Liver (tissue), 9 donors: ENCODE results near the gene SLC7A11. TPM values are rescaled to one million over a fixed set of nuclear protein-coding genes. Genes with fewer than 3 reads are reported as not detected.

Experiments
- DNase-seq: peaks from one replicate; pipeline ENCODE4 v3.0.0-alpha.2; 2017; ENCODE audit warnings: low spot score
- H3K27ac ChIP-seq, 2 donors: one replicate each; pipeline ENCODE4 v1.7.0; 2013; ENCODE audit warnings: inconsistent platforms in 2 of 2, low read length in 2 of 2, control low read depth in 1 of 2, low read depth in 1 of 2, mild to moderate bottlenecking in 1 of 2
- H3K27me3 ChIP-seq, 4 donors: one replicate each; pipeline versions ENCODE4 v1.6.1 to v1.7.0; 2013; ENCODE audit warnings: low read length in 3 of 4, inconsistent platforms in 1 of 4, mild to moderate bottlenecking in 1 of 4, moderate library complexity in 1 of 4; ENCODE audit not compliant: control insufficient read depth in 4 of 4, insufficient read depth in 4 of 4
- H3K36me3 ChIP-seq, 4 donors: one replicate each; pipeline versions ENCODE4 v1.6.1 to v1.7.0; 2013; ENCODE audit warnings: low read length in 3 of 4, mild to moderate bottlenecking in 3 of 4, low read depth in 1 of 4, moderate library complexity in 1 of 4; ENCODE audit not compliant: control insufficient read depth in 4 of 4, insufficient read depth in 3 of 4
- H3K4me1 ChIP-seq, 4 donors: one replicate each; pipeline versions ENCODE4 v1.6.1 to v1.7.0; 2013; ENCODE audit warnings: low read length in 3 of 4, mild to moderate bottlenecking in 3 of 4, moderate library complexity in 1 of 4; ENCODE audit not compliant: control insufficient read depth in 4 of 4, insufficient read depth in 4 of 4
- H3K4me3 ChIP-seq, 3 donors: one replicate each; pipeline versions ENCODE4 v1.6.1 to v1.7.0; 2013; ENCODE audit warnings: low read length in 3 of 3, control low read depth in 1 of 3, low read depth in 1 of 3, mild to moderate bottlenecking in 1 of 3
- H3K9ac ChIP-seq, 2 donors: one replicate each; pipeline ENCODE4 v1.7.0; 2013; ENCODE audit warnings: low read length in 2 of 2, mild to moderate bottlenecking in 2 of 2, moderate library complexity in 2 of 2, control low read depth in 1 of 2, low read depth in 1 of 2
- H3K9me3 ChIP-seq, 4 donors: one replicate each; pipeline versions ENCODE4 v1.6.1 to v1.7.0; 2013; ENCODE audit warnings: low read length in 3 of 4; ENCODE audit not compliant: control insufficient read depth in 4 of 4
- ATF3 ChIP-seq: IDR thresholded peaks from 2 replicates; pipeline ENCODE4 v1.6.1; 2016; ENCODE audit warnings: antibody characterized with exemption
- CTCF ChIP-seq: fragments of 150-350 bp; IDR thresholded peaks from 2 replicates; pipeline ENCODE4 v1.5.1; 2017; ENCODE audit warnings: improper control_type of control experiment, low read depth, low read length; ENCODE audit not compliant: missing input control
- EGR1 ChIP-seq, 2 donors: IDR thresholded peaks; 2 replicates each; pipeline ENCODE4 v1.6.1; 2016 to 2018; ENCODE audit warnings: antibody characterized with exemption in 2 of 2, low read depth in 2 of 2
- FOXA1 ChIP-seq: IDR thresholded peaks from 2 replicates; pipeline ENCODE4 v1.6.1; 2016; ENCODE audit warnings: antibody characterized with exemption
- FOXA2 ChIP-seq: IDR thresholded peaks from 2 replicates; pipeline ENCODE4 v1.6.1; 2016; ENCODE audit warnings: antibody characterized with exemption
- GABPA ChIP-seq, 2 donors: IDR thresholded peaks in 1 of 2; conservative IDR thresholded peaks in 1 of 2; 2 replicates each; pipeline ENCODE4 v1.6.1; 2016; ENCODE audit warnings: antibody characterized with exemption in 2 of 2, mild to moderate bottlenecking in 1 of 2, moderate library complexity in 1 of 2
- HNF4A ChIP-seq, 2 donors: conservative IDR thresholded peaks; 2 replicates each; pipeline ENCODE4 v1.6.1; 2016; ENCODE audit warnings: antibody characterized with exemption in 2 of 2, mild to moderate bottlenecking in 2 of 2
- HNF4G ChIP-seq: IDR thresholded peaks from 2 replicates; pipeline ENCODE4 v1.6.1; 2016; ENCODE audit warnings: antibody characterized with exemption
- JUND ChIP-seq, 2 donors: IDR thresholded peaks; 2 replicates each; pipeline ENCODE4 v1.6.1; 2016; ENCODE audit warnings: antibody characterized with exemption in 2 of 2
- MAX ChIP-seq: IDR thresholded peaks from 2 replicates; pipeline ENCODE4 v1.6.1; 2016; ENCODE audit warnings: antibody characterized with exemption
- NR2F2 ChIP-seq: IDR thresholded peaks from 2 replicates; pipeline ENCODE4 v1.6.1; 2016; ENCODE audit warnings: antibody characterized with exemption
- RAD21 ChIP-seq, 2 donors: IDR thresholded peaks; 2 replicates each; pipeline ENCODE4 v1.6.1; 2016; ENCODE audit warnings: antibody characterized with exemption in 2 of 2, mild to moderate bottlenecking in 2 of 2
- REST ChIP-seq: IDR thresholded peaks from 2 replicates; pipeline ENCODE4 v1.6.1; 2016; ENCODE audit warnings: antibody characterized with exemption, mild to moderate bottlenecking
- RXRA ChIP-seq, 2 donors: IDR thresholded peaks; 2 replicates each; pipeline ENCODE4 v1.6.1; 2017 to 2018; ENCODE audit warnings: antibody characterized with exemption in 2 of 2, mild to moderate bottlenecking in 1 of 2
- SP1 ChIP-seq: IDR thresholded peaks from 2 replicates; pipeline ENCODE4 v1.6.1; 2018; ENCODE audit warnings: antibody characterized with exemption, mild to moderate bottlenecking
- TAF1 ChIP-seq: conservative IDR thresholded peaks from 2 replicates; pipeline ENCODE4 v1.6.1; 2016; ENCODE audit warnings: antibody characterized with exemption, mild to moderate bottlenecking
- YY1 ChIP-seq: IDR thresholded peaks from 2 replicates; pipeline ENCODE4 v1.6.1; 2016; ENCODE audit warnings: antibody characterized with exemption, mild to moderate bottlenecking
- ZBTB33 ChIP-seq: IDR thresholded peaks from 2 replicates; pipeline ENCODE4 v1.6.1; 2016; ENCODE audit warnings: antibody characterized with exemption
- WGBS: extraction: QIAGEN DNeasy Blood & Tissue Kit; methylation state at CpG from one replicate; pipeline ENCODE4 v1.1.7; 2013; 5-methylcytosine and 5-hydroxymethylcytosine counted together
- polyA plus RNA-seq, 2 donors: library from polyadenylated mRNA; stranded (reverse) in 1 of 2; unstranded in 1 of 2; fragments of 200-250 nt in 1 of 2; fragments of >200 nt in 1 of 2; fragmentation: Nextera tagmentation in 1 of 2; extraction: Ambion mirVana in 1 of 2; gene quantifications; one replicate each; pipeline versions ENCODE4 v1.2.1 to v1.2.3, GENCODE V29; 2013 to 2015
- total RNA-seq, 2 donors: library from RNA; depleted of rRNA; stranded (reverse); fragments of >200 nt; gene quantifications; one replicate each; pipeline ENCODE4 v1.2.3, GENCODE V29; 2014
- donor health status: healthy.
- donor health status: healthy.
- donor health status: healthy.
- donor health status: healthy.
- donor health status: healthy.

Gene SLC7A11
- total and polyA plus RNA-seq, 4 donors = 0.02 to 1.9 (median 0.29) TPM

- H3K4me1 ChIP-seq = no peaks in the 10 kb centered on the region
- no peak overlapping the region for H3K4me3 ChIP-seq
- H3K27ac ChIP-seq = no peak overlapping the region
- H3K36me3 ChIP-seq = no peaks in the 10 kb centered on the region
- TF ChIP-seq RAD21 (IDR thresholded peaks at IDR 0.05) (no peak), YY1 (no peak)
- H3K9me3 ChIP-seq = no peaks in the 10 kb centered on the region
- H3K27me3 ChIP-seq = no peaks in the 10 kb centered on the region
- no peak overlapping the region for H3K9ac ChIP-seq
- DNase-seq = no peak
- WGBS = 94% methylated on average over 1 of the region's 1 CpG
Measured at GRCh38 chr4:138164208-138164607, 77.9 kb downstream of the SLC7A11 start.

- WGBS = 97% methylated on average over 2 of the region's 2 CpGs
- Histone ChIP-seq H3K9me3 (no peaks in the 10 kb centered on the region), H3K27me3 (no peaks in the 10 kb centered on the region), H3K9ac (no peak overlapping the region), H3K4me1 (no peaks in the 10 kb centered on the region), H3K36me3 (no peaks in the 10 kb centered on the region), H3K4me3 (no peak overlapping the region), H3K27ac (no peak overlapping the region)
- DNase-seq = no peak
- TF ChIP-seq NR2F2 (no peak), SP1 (no peak), ATF3 (no peak), RAD21 (IDR thresholded peaks at IDR 0.05) (no peak), ZBTB33 (no peak), FOXA2 (no peak), MAX (no peak), FOXA1 (no peak), RXRA (IDR thresholded peaks at IDR 0.05) (no peak), JUND (IDR thresholded peaks at IDR 0.05) (no peak), EGR1 (IDR thresholded peaks at IDR 0.05; ENCODE audit: low read depth in 2 of 2) (no peak), HNF4G (no peak), CTCF (no peak), REST (no peak), YY1 (no peak), HNF4A (conservative IDR thresholded peaks at IDR 0.05) (no peak), TAF1 (no peak), GABPA (IDR thresholded peaks at IDR 0.05 in 1 of 2, conservative IDR thresholded peaks at IDR 0.05 in 1 of 2) (no peak)
Measured at GRCh38 chr4:138163171-138163570, 79.0 kb downstream of the SLC7A11 start.
